ENCODE results near the gene CYBA.

CYBA gene

DNA sequence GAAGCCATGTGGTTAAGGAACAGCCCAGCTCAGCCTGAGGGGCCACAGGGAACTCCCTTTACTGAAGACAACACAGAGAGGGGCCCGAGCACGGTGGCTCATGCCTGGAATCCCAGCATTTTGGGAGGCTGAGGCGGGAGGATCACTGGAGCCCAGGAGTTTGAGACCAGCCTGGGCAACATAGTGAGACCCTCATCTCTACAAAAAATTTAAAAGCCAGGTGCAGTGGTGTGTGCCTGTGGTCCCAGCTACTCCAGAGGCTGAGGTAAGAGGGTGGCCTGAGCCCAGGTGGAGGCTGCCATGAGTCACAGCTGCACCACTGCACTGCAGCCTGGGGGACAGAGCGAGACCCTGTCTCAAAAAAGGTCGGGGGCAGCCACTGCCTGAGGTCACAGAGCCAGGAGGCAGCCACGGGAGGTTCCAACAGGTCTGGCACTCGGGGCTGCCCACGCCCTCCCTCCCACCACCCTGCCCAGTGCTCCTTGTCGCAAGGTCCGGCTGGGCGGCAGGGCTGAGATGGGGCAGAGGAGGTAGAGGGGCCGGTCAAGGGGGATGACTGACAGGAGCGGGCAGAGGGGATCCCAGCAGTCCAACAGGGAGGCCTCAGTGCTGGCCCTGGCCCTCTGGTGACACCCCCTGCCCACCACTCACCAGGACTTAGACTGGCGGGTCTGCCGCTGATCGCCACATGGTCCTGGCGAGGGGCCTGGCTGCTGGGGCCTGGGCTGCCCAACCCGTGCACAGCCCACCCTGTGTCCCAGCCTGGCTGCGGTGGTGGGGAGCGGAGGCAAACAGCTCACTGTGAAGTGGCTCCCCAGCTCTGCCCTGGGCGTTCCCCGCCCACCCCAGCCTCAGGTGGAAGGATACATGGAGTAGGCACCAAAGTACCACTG, 3.4 kb downstream of the CYBA start:
- no peak overlapping the region for H3K4me3 ChIP-seq (replicated peaks in 1 of 2; ENCODE audit: low read depth in 2 of 2, low read length in 2 of 2)
- TF ChIP-seq, protein P1, sequence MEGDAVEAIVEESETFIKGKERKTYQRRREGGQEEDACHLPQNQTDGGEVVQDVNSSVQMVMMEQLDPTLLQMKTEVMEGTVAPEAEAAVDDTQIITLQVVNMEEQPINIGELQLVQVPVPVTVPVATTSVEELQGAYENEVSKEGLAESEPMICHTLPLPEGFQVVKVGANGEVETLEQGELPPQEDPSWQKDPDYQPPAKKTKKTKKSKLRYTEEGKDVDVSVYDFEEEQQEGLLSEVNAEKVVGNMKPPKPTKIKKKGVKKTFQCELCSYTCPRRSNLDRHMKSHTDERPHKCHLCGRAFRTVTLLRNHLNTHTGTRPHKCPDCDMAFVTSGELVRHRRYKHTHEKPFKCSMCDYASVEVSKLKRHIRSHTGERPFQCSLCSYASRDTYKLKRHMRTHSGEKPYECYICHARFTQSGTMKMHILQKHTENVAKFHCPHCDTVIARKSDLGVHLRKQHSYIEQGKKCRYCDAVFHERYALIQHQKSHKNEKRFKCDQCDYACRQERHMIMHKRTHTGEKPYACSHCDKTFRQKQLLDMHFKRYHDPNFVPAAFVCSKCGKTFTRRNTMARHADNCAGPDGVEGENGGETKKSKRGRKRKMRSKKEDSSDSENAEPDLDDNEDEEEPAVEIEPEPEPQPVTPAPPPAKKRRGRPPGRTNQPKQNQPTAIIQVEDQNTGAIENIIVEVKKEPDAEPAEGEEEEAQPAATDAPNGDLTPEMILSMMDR (IDR thresholded peaks at IDR 0.05; ENCODE audit: low read depth, low read length) = no peak
- DNase-seq (ENCODE audit: low read depth in 2 of 2) = no peak

DNA sequence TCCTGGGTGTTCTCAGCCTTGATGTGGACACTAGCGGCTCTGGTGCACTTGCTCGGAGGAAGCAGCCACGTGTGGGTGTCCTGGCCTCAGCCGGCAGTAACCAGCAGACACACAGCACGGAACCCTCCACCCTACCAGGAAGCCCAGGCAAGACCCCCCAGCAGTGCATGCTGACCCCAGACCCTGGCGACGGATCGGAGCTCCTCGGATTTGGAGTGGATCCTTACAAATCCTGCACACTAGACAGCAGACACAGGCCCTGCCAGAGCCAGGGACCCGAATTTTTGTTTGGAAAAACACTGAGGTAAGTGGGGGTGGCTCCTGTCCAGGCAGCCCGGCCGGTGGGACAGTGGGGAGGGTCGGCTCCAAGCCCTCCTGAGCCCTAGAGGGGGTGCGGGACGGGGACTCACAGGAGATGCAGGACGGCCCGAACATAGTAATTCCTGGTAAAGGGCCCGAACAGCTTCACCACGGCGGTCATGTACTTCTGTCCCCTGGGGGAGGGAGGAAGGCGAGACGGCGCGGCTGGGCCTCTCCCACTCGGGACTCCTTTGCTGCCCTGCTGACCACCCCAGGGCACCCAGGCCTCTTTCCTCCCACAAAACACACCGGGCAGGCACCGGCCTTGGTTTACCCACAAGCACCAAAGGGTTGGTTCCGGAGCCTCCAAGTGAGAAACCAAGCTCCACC, 4.4 kb downstream of the CYBA start:
- TF ChIP-seq, protein P1 (IDR thresholded peaks at IDR 0.05; ENCODE audit: low read depth, low read length) = no peak
- no peak overlapping the region for H3K4me3 ChIP-seq (replicated peaks in 1 of 2; ENCODE audit: low read depth in 2 of 2, low read length in 2 of 2)
- DNase-seq (ENCODE audit: low read depth in 2 of 2) = no peak

DNA sequence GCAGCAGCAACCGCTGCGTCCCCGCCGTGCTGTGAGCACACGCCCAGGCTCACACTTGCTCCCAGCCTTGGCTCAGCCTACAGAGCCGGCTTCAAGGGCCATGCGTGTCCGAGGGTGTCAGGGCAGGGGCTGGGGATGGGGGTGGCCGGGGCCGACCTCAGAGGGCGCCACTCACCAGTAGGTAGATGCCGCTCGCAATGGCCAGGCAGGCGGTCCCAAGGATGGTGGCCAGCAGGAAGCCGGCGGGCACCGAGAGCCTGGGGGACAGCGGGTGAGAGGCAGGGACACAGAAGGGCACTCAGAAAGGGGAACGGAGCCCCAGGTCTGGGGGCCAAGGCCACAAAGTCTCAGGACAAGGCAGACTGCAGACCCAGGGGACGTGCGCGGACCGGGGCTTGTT, 4.9 kb downstream of the CYBA start:
- TF ChIP-seq, protein P1 (IDR thresholded peaks at IDR 0.05; ENCODE audit: low read depth, low read length) = no peak
- no peak overlapping the region for H3K4me3 ChIP-seq (replicated peaks in 1 of 2; ENCODE audit: low read depth in 2 of 2, low read length in 2 of 2)
- no peak for DNase-seq (ENCODE audit: low read depth in 2 of 2)

DNA sequence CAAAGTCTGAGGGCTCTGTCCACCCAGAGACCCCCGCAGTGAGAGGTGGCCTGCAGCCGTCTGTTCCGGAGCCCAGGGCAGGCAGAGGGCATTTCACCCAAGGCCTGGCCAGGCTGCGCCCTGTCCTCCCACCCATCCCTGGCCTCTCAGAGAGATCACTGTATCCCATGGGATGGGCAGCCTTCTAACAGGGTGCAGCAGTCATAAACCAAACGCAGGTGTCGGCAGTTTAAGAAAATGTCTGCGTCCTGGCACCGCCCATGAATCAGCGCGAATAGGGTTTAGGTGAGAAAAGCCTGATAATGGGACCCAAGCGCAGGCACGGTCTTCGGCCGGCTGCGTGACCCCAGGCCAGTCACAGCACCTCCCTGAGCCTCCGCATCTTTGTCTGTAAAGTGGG, 5.4 kb downstream of the CYBA start:
- H3K4me3 ChIP-seq (replicated peaks in 1 of 2; ENCODE audit: low read depth in 2 of 2, low read length in 2 of 2) = no peak overlapping the region
- DNase-seq (ENCODE audit: low read depth in 2 of 2) = no peak
- TF ChIP-seq, protein P1 (IDR thresholded peaks at IDR 0.05; ENCODE audit: low read depth, low read length) = no peak

DNA sequence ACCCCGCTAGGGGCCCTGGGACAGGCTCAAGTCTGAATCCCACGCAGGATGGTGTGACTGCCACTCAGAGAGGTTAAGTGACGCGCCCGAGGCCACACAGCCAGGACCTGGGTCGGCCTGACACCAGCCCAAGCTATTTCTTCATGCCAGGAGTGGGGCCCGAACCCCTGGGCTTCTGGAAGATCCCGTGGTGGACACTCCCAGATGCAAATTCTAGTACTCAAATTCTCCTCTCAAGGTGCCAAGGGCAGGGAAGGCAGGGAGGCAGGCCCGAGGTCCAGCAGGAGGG, 7.3 kb downstream of the CYBA start:
- no peak for DNase-seq (ENCODE audit: low read depth in 2 of 2)
- TF ChIP-seq, protein P1 (IDR thresholded peaks at IDR 0.05; ENCODE audit: low read depth, low read length) = no peak
- no peak overlapping the region for H3K4me3 ChIP-seq (replicated peaks in 1 of 2; ENCODE audit: low read depth in 2 of 2, low read length in 2 of 2)

DNA sequence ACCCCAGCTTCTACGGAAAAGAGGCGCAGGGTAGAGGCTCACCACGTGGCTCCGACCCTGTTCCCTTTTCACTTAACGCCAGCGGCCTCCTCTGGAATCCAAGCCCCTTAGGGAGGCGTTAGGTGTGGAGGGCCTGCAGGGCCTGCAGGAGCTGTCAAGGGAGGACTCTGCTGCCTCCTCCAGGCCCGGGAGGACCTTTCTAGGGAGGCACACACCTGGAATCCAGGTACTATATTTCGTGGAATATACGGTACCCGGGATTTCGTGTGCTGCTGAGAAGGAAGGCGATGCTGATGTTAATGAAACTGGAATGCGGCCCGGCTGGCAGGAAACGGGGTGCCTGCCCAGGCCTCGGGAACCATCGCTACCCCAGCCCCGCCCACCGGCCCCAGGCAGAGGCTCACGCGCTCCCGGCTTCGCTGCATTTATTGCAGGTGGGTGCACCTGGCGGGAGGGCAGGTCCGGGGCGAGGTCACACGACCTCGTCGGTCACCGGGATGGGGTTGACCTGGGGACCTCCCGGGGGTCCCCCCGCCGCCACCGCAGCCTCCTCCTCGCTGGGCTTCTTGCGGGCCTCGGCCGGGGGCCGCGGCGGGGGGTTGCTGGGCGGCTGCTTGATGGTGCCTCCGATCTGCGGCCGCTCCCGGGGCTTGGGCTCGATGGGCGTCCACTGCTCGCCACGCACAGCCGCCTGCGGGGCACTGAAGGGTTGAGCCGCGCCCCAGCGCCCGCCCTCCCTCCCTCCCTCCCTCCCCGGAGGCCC, 7.8 kb downstream of the CYBA start:
- no peak overlapping the region for H3K4me3 ChIP-seq (replicated peaks in 1 of 2; ENCODE audit: low read depth in 2 of 2, low read length in 2 of 2)
- TF ChIP-seq, protein P1 (IDR thresholded peaks at IDR 0.05; ENCODE audit: low read depth, low read length) = no peak
- DNase-seq (ENCODE audit: low read depth in 2 of 2) = no peak

Data from cardiac fibroblast (primary cell).